Aorta (tissue), 5 donors: ENCODE data around the gene TMCO2. TPM values are rescaled to one million over a fixed set of nuclear protein-coding genes. Genes with fewer than 3 reads are reported as not detected.
A peak's percentile ranks its signal among the peaks of the same experiment; 100 is the strongest.

Source experiments
- ATAC-seq: fragments of 200-7000 bp; cut with Tn5 transposase; one replicate; pipeline ENCODE4 v1.9.1; 2022; ENCODE audit warnings: moderate library complexity; ENCODE audit not compliant: low FRiP score
- DNase-seq, 2 donors: peaks; one replicate each; pipeline ENCODE4 v3.0.0-alpha.2; 2020
- H3K27ac ChIP-seq, 2 donors: one replicate each; pipeline ENCODE4 v1.5.1; 2013; ENCODE audit warnings: low read length in 2 of 2, mild to moderate bottlenecking in 2 of 2, moderate library complexity in 2 of 2, control low read depth in 1 of 2, inconsistent platforms in 1 of 2, low read depth in 1 of 2
- H3K27me3 ChIP-seq, 2 donors: one replicate each; pipeline ENCODE4 v1.6.1; 2013; ENCODE audit warnings: control low read depth in 1 of 2, low read length in 1 of 2, mild to moderate bottlenecking in 1 of 2, moderate library complexity in 1 of 2; ENCODE audit not compliant: insufficient read depth in 2 of 2, control insufficient read depth in 1 of 2
- H3K36me3 ChIP-seq, 2 donors: one replicate each; pipeline ENCODE4 v1.6.1; 2013; ENCODE audit warnings: control low read depth in 1 of 2, low read length in 1 of 2, mild to moderate bottlenecking in 1 of 2; ENCODE audit not compliant: insufficient read depth in 2 of 2, control insufficient read depth in 1 of 2
- H3K4me1 ChIP-seq, 2 donors: one replicate each; pipeline ENCODE4 v1.6.1; 2013; ENCODE audit warnings: low read length in 2 of 2, control low read depth in 1 of 2, mild to moderate bottlenecking in 1 of 2, moderate library complexity in 1 of 2; ENCODE audit not compliant: insufficient read depth in 2 of 2, control insufficient read depth in 1 of 2
- H3K4me3 ChIP-seq, 2 donors: one replicate each; pipeline ENCODE4 v1.5.1; 2013; ENCODE audit warnings: low read length in 2 of 2, control low read depth in 1 of 2, mild to moderate bottlenecking in 1 of 2
- H3K9me3 ChIP-seq: one replicate; pipeline ENCODE4 v1.6.1; 2013; ENCODE audit warnings: mild to moderate bottlenecking, low read length; ENCODE audit not compliant: control insufficient read depth
- WGBS, 2 donors: extraction: QIAGEN DNeasy Blood & Tissue Kit; methylation state at CpG; one replicate each; pipeline ENCODE4 v1.1.7; 2013; 5-methylcytosine and 5-hydroxymethylcytosine counted together
- intact Hi-C, 2 donors: fragments of 100-400 bp; cut with DNase I; formaldehyde crosslinking; loops; one replicate each; pipeline versions ENCODE4 v1.14.2 to v1.15.0; 2022
- polyA plus RNA-seq, 2 donors: library from polyadenylated mRNA; stranded (reverse); fragments of 200-250 nt; gene quantifications; one replicate each; pipeline ENCODE4 v1.2.3, GENCODE V29; 2013
- total RNA-seq, 2 donors: library from RNA; stranded (reverse); fragmentation: NEBNext Ultra II Directional; extraction: Animal tissue kit (Norgen Biotek cat#: 25700); gene quantifications; one replicate each; pipeline ENCODE4 v1.2.1, GENCODE V29; 2021
- donor health status: healthy with polysubstance abuse.
- donor health status: Bipolar disorder and iron deficiency.
- donor health status: DM: no; HTN: no; CAD: no.
- donor health status: DM: no; HTN: no; CAD: no.
- donor health status: DM: yes; HTN: yes; CAD: no.

TMCO2 gene
- total and polyA plus RNA-seq, 4 donors, result not detected

DNA sequence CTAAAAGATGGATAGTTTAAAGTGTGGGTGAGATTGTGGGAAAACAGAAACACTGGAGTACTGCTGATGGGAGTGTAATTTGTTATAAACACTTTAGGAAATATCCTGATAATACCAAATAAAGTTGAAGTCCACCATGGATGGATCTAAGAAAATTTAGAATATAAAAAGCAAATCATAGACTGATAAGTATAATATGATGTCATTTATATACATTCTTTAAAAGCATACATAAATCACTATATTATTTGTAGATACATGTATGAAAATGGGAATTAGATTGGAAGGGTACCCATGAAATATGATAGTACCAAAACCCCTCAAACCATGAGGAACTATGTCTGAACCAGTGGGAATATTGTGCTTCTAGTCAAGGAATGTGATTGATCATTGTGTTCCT lies 18.2 kb downstream of the TMCO2 start:
- Histone ChIP-seq H3K4me1 (peaks cover 0 to 7% of the 10 kb centered on the region in 2 donors), H3K36me3 (no peaks in the 10 kb centered on the region), H3K27ac (peak overlapping the region in 1 of 2 donors; percentile 93), H3K27me3 (no peaks in the 10 kb centered on the region), H3K9me3 (no peaks in the 10 kb centered on the region), H3K4me3 (no peak overlapping the region)
- intact Hi-C loops, result no loop called here
- ATAC-seq (no peak), DNase-seq (no peak)

DNA sequence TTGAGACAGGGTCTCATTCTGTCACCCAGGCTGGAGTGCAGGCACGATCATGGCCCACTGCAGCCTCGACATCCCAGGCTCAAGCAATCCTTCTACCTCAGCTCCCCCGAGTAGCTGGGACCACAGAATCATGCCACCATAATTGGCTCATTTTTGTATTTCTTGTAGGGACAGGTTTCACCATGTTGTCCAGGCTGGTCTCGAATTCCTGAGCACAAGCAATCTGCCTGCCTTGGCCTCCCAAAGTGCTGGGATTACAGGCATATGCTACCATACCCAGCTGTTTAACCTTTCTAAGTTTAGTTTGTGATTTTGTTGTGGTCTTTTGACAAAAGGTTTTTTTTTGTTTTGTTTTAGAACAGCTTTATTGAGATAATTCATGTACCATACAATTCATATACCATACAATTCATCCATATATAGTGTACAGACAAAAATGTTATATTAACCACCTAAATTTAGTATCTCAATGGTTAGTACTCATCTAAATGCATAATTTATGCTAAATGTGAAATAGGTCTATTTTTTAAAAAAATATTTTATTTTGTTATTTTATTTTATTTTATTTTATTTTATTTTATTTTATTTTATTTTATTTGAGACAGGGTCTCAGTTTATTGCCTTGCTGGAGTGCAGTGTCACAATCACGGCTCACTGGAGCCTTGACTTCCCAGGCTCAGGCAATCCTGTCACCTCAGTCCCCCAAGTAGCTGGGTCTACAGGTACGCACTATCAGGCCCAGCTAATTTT lies 19.2 kb downstream of the TMCO2 start:
- WGBS, 2 donors, result 33 to 40% methylated on average over 6 of the region's 6 CpGs
- Histone ChIP-seq H3K27ac (peak overlapping the region; percentile 93 to 96), H3K4me3 (no peak overlapping the region), H3K27me3 (no peaks in the 10 kb centered on the region), H3K36me3 (no peaks in the 10 kb centered on the region), H3K9me3 (no peaks in the 10 kb centered on the region), H3K4me1 (peaks cover 0 to 7% of the 10 kb centered on the region in 2 donors)
- ATAC-seq (no peak), DNase-seq (no peak)
- intact Hi-C loops, result no loop called here

DNA sequence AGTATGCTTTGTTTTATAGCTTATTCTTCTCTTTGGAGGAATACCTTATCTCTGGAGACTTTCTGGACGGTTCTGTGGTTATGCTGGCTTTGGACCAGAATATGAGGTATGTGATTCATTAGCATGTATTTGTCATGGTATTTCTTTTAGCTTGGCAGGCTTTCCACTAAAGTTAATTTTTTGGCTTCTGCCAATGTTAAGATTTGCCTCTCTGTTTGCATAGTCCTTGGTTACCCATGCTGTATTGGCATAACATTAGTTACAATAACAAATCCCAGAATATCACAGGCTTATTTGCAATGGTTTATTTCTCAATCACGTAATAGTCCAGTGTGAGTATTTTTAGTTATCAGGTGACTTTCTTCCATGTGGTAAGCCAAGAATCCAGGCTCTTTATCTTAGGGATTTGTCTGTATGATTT lies 20.0 kb downstream of the TMCO2 start:
- no peak for DNase-seq
- Histone ChIP-seq H3K4me1 (peaks cover 0 to 7% of the 10 kb centered on the region in 2 donors), H3K27me3 (no peaks in the 10 kb centered on the region), H3K36me3 (no peaks in the 10 kb centered on the region), H3K4me3 (no peak overlapping the region), H3K9me3 (no peaks in the 10 kb centered on the region), H3K27ac (no peak overlapping the region)
- intact Hi-C loops, result no loop called here
- ATAC-seq, result peak; percentile 93
- 4 to 5% methylated on average over 2 of the region's 2 CpGs for WGBS, 2 donors

DNA sequence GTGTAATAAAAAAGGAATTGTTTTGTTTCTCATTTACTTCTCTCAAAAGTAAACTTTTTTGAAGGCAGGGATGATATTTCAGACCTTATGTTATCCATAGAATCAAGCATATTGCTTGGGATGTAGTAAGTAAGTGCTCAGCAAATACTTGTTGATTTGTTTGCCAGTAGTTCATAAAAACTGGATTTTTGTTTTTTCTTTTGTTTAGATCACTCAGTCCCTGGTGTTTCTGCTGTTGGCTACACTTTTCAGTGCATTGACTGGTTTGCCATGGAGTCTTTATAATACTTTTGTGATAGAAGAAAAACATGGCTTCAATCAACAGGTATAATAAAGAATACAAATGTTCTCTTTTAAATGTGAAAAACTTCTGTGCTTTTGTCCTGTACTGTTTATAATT lies 20.5 kb downstream of the TMCO2 start:
- peaks cover 0 to 7% of the 10 kb centered on the region in 2 donors for H3K4me1 ChIP-seq
- no peaks in the 10 kb centered on the region for H3K9me3 ChIP-seq
- peak overlapping the region in 1 of 2 donors; percentile 97 for H3K27ac ChIP-seq
- intact Hi-C loops, result no loop called here
- no peak for DNase-seq
- ATAC-seq, result no peak
- H3K36me3 ChIP-seq, result no peaks in the 10 kb centered on the region
- no peak overlapping the region for H3K4me3 ChIP-seq
- no peaks in the 10 kb centered on the region for H3K27me3 ChIP-seq

DNA sequence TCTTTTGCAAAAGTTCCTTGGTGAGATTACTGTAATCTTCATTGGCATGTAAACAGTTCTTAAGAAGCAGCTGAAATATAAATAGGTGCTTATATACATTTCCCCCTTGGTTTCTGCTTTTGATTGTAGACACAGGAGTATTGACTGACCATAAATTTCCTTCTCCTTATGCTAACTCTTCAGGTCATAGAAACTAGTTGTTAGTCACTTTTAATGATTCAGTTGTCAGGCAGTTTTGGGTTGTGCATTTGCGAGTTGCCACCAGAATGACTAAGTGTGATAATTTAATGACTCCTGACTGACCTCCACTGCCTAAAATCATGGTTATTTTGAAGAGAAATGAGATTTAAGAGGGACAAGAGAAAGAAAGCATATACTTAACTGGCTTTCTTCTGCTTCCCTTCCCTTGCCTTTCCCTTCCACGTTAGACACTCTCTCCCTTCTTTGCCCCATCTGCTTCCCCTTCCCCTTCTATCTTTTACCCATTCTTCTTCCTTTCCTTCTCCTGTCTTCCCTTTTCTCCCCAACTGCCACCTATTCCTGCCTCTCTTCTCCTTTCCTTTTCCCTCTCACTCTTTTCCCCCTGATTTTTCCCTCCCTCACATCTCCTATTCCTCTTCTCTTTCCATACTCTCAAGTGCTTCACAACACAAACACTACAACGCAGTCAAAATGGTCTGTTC lies 22.6 kb downstream of the TMCO2 start:
- Histone ChIP-seq H3K27me3 (no peaks in the 10 kb centered on the region), H3K36me3 (peaks cover 0 to 2% of the 10 kb centered on the region in 2 donors), H3K4me1 (peaks cover 0 to 7% of the 10 kb centered on the region in 2 donors), H3K9me3 (no peaks in the 10 kb centered on the region), H3K27ac (no peak overlapping the region), H3K4me3 (no peak overlapping the region)
- intact Hi-C loops, result loop anchor here in 1 of 2 donors (5.0 kb wide), 1 partner anchor 37 kb away; no protein-coding TSS in a partner anchor
- 40 to 56% methylated on average over 3 of the region's 3 CpGs for WGBS, 2 donors
- DNase-seq (no peak), ATAC-seq (no peak)

DNA sequence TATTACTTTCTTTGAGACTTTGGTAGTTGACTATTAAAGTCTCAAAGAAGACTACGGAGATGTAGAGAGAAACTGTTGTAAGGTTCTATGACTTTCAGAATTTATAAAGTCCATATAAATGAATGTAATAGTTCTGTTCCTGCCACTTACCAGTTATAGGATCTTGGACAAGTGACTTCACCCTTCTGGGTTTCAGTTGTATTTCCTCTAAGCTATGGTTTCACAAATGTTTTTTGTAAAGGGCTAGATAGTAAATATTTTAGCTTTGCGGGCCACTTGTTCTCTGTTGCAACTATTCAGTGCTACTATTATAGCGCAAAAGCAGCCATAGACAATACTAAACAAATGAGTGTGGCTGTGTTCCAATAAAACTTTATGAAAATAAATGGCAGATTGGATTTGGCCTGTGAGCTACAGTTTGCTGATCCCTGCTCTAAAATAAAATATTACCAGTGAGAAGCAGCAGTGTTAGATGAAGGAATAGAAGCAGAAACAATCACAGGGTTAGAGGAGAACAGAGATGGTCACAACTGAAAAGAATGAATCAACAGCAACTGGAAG lies 25.0 kb downstream of the TMCO2 start:
- H3K27me3 ChIP-seq, result no peaks in the 10 kb centered on the region
- no peaks in the 10 kb centered on the region for H3K9me3 ChIP-seq
- no peak overlapping the region for H3K4me3 ChIP-seq
- intact Hi-C loops, result loop anchor here in 1 of 2 donors (5.0 kb wide), 1 partner anchor 35 kb away; no protein-coding TSS in a partner anchor
- 87 to 93% methylated on average over 3 of the region's 3 CpGs for WGBS, 2 donors
- no peak for ATAC-seq
- DNase-seq, result no peak
- no peak overlapping the region for H3K27ac ChIP-seq
- H3K4me1 ChIP-seq, result no peaks in the 10 kb centered on the region
- peaks cover 0 to 2% of the 10 kb centered on the region in 2 donors for H3K36me3 ChIP-seq

DNA sequence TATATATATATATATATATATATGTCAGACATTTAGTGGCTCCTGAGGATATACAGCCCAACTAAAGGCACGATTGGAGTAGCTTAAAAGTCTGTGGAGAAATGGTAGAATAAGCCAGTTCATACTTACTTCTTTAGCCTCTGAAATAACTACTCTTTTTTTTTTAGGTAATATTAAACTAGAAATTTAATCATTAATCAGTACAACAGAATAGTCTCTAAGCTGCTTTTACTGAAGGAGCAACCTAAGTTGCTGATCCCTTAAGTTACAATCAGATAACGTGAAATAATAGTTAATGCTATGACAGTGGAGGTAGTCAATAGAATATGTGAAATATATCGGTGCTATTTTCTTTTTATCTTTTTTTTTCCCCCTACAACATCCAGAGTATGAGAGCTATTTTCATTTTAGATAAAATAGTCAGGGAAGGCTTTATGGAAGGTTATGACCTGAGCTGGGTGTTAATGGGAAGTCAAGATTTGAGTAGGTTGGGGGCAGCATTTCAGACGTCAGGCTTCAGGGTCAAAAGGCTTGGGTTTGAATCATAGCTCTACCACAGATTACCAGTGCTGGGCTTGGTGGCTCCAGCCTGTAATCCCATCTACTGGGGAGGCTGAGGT lies 25.9 kb downstream of the TMCO2 start:
- ATAC-seq, result no peak
- WGBS, 2 donors, result 72 to 81% methylated on average over 4 of the region's 4 CpGs
- intact Hi-C loops, result loop anchor here in 1 of 2 donors (5.0 kb wide), 1 partner anchor 34 kb away; no protein-coding TSS in a partner anchor

DNA sequence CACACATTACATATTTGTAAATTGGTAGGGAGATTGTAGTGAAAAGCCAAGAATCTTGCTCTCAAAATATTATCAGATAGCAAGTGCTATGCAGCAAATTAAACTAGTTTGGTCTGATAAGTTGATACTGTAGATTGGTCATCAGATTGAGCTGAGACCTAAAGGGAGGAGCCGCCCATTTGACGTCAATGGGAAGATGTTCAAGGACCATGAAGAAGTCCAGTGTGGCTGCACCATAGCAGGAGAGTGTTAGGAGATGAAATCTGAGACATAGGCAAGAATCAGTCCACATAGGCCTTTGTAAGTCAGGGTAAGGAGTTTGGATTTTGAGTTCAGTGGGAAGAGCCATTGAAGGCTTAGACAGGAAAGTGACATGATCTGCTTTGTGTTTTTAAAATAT lies 26.6 kb downstream of the TMCO2 start:
- no peak overlapping the region for H3K4me3 ChIP-seq
- H3K27me3 ChIP-seq, result no peaks in the 10 kb centered on the region
- DNase-seq, result no peak
- H3K9me3 ChIP-seq, result no peaks in the 10 kb centered on the region
- H3K27ac ChIP-seq, result peak overlapping the region in 1 of 2 donors; percentile 59
- H3K4me1 ChIP-seq, result no peaks in the 10 kb centered on the region
- H3K36me3 ChIP-seq, result peaks cover 0 to 2% of the 10 kb centered on the region in 2 donors
- 91 to 92% methylated on average over 2 of the region's 2 CpGs for WGBS, 2 donors
- intact Hi-C loops, result loop anchor here in 1 of 2 donors (5.0 kb wide), 1 partner anchor 33 kb away; no protein-coding TSS in a partner anchor
- no peak for ATAC-seq

More for the DNA sequence above, 25.9 kb downstream of the TMCO2 start:
- Histone ChIP-seq H3K27ac (no peak overlapping the region), H3K36me3 (peaks cover 0 to 2% of the 10 kb centered on the region in 2 donors), H3K4me3 (no peak overlapping the region), H3K9me3 (no peaks in the 10 kb centered on the region), H3K27me3 (no peaks in the 10 kb centered on the region), H3K4me1 (no peaks in the 10 kb centered on the region)
- DNase-seq, result no peak
